NOMO-1 (cell line): ENCODE results near the gene PSMB10.
"Not testable (repeated sequence)": the region's sequence is repeated elsewhere in the genome, so short reads cannot be mapped to it uniquely, and the experiment has no call there.

Source experiments
- DNase-seq, 2 experiments: peaks; one replicate each; lab custom pipeline; 2025; ENCODE audit not compliant: unreplicated experiment in 2 of 2; lab: John Stamatoyannopoulos, UW

Gene PSMB10

DNA sequence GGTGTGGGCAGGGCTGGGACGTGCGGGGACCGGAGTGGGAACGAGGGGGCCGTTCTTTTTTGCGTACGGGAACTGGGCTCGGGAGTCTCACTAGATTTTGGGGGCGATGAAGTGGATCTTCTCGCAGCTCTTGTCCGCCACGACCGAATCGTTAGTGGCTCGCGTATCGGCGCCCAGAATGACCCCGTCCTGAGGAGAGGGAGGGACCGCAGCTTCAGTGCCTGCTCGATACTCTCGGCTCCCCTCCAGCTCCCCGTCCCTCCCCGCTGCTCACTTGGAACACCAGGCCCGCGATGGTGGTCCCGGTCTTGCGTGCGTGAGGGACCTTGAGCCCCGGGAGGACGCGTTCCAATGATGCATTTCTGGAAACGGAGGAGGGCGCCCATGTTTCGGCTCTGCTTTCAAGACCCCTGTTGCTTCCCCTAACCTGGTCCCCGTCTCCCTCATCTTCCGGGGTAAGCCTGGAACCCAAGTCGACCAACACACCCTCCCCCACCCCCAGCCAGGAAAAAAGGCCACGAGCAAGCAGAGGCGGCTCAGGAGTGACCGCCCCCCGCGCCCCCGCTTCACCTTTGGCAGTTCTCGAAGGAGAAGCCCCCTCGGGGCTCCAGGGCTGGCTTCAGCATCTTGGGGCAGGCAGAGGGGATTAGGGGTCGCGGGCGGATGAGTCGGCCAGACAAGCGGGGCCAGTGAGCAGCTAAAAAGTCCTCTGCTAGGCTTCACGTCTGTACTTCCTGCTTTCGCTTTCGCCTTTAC, at the start of gene PSMB10:
TSS of gene PSMB10 (minus strand) at position 727 of the 756 bp plus-strand sequence. CDS start at position 626, 101 bp downstream.
- no peak for DNase-seq

DNA sequence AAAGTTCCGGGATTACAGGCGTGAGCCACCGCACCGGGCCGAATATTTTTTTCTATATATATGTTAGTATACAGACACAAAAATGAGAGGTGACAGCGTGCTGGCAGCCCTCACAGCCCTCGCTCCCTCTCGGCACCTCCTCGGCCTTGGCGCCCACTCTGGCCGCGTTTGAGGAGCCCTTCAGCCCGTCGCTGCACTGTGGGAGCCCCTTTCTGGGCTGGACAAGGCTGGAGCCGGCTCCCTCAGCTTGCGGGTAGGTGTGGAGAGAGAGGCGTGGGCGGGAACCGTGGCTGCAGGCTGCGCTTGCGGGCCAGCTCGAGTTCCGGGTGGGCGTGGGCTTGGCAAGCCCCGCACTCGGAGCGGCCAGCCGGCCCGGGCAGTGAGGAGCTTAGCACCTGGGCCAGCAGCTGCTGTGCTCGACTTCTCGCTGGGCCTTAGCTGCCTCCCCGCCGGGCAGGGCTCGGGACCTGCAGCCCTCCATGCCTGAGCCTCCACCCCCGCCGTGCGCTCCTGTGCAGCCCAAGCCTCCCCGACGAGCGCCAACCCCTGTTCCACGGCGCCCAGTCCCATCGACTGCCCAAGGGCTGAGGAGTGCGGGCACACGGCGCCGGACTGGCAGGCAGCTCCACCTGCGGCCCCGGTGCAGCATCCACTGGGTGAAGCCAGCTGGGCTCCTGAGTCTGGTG, 45.5 kb upstream of the PSMB10 start:
- no peak for DNase-seq

DNA sequence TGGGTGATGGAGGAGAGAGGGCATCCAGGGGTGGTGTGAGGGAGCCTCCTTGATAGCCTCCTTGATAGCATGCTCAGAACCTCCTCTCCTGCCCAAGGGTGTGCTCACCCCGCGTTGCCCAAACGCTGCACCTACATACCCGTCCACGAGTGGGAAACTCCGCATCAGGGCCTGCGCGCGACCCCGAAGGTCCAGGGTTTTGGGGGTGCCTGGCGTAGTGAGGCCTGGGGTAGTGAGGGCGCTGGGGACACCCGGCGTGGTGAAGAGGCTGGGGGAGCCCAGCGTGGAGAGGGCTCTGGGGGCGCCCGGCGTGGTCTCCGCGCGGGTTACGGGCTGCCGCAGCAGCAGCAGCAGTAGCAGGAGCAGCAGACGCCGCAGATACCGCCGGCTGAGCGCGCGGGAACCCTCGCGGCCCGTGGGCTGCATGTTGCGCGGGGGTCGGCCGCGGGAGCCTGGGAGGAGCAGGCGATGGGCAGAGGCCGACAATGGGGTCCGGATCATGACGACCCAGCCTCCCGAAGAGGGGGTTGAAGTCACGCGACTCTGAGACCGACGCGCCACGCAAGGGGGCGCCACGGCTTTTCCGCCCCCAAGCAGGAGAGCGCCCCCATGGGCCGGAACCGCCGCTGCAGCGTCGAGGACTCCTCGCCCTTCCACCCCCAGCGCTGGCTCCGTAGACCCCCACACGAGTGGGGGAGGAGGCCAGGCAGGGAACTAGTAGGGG, 43.5 kb upstream of the PSMB10 start, which contains the start of gene DPEP3:
TSS of gene DPEP3 (minus strand) at position 545 of the 724 bp plus-strand sequence. CDS start at position 426, 119 bp downstream.
- peak; percentile 48 to 59 for DNase-seq

DNA sequence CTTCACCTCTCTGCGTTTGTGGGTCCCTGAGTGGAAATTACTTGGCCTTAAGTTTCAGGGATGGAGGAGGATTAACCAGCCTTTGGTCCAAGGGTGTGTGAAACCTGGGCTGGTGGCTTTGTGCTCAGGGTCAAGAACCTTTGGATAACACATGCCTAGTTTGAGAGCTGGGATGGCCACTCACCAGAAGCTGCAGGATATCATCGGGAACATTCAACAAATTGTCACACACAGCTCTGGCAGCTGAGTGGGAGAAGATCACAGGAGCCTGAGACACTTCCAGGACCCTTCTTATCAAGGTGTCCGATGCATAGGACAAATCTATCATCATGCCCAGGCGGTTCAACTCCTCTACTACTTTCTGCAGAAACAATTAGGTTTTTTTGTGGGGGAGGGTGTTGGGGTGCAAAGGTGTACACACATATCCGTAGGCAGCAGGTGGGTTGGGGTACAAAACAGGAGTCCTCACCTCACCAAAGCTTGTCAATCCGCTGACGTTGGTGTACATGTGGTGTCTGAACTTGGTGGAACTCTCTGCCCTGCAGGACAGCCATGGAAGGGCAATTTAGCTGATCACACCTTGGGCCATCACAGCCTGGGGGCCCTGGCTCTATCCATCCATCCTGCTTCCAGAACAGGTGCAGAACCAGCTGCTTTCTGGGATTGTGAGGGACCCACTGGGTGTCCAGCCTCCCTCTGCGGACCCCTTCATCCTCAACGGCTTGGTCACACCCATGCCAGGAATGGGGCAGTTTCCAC, 41.0 kb upstream of the PSMB10 start:
- DNase-seq, result no peak

DNA sequence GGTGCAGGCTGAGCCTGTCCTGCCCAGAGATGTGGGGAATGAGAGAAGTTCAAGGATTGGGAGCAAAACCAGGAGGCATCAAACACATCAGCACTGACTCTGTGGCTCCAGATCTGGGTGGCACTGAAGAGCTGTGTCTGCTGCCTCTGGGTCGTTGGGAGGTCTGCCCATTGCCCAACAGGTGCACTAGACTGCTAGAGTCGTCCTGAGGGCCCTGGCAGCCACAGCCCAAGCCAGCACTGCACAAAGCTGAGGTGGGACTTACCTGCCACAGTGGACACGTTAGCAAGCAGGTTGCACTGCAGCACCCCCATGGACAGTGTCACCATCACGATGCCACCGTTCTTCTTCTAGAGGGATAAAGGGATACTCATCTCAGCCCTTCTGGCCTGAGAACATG, 40.4 kb upstream of the PSMB10 start:
- no peak for DNase-seq

DNA sequence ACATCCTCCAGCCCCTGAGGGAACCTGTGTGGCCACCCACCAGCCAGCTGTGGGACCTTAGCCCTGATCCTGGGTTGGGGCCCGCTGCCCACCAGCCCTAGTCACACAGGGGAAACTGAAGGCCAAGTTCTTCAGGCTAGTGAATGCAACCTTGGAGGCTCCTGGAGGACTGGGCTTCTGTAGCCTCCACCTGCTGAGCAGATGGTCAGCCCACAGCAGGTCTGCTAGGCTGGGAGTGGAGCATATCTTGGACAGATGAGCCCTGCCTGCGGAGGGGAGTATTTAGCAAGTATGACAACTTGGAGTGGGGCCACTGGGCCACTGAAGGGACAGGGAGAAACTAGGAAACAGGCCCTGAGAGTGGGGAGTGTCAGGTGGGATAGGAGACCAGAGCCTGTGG, 39.6 kb upstream of the PSMB10 start:
- DNase-seq, result no peak

DNA sequence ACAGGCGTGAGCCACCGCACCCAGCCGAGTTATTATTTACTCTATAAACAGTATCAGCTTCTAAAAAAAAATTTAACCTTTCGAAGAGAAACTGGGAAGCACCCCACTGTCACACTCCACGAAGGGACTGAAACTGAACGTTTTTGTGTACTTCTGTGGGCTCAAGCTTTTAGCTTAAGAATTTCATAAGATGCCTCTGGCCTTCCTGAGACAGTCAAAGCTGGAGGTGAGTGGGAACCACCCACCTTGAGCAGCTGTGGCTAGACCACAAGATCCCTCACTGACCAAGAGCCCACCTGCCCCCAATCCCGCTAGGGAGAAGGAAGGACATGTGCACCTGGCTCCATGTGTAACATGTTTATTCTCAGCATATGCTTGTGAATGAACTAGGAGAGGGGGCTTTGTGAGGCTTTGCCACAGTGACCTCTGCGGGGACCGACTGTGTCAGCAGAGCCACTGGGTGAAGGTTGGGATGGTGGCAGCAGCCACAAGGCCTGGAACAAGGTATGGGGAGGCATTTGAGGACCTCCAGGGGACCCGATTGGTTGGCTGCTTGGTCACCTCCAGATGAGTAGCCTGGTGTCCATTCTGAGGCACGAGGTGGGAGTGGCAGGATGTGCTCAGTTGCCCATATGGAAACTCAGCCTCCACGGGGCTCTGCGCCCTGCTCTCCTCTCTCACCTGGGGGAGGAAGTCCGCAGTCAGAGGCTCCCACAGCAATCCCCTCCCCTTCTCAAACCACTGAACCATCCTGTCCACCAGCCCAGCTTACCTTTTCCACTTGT, 38.9 kb upstream of the PSMB10 start:
- no peak for DNase-seq

DNA sequence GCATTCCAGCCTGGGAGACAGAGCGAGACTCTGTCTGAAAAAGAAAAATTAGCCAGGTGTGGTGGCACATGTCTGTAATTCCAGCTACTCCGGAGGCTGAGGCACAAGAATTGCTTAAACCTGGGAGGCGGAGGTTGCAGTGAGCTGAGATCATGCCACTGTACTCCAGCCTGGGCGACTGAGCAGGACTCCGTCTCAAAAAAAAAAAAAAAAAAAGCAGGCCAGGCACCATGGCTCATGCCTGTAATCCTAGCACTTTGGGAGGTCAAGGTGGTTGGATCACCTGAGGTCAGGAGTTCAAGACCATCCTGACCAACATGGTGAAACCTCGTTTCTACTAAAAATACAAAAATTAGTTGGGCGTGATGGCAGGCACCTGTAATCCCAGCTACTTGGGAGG, 35.6 kb upstream of the PSMB10 start:
- not testable (repeated sequence) for DNase-seq

DNA sequence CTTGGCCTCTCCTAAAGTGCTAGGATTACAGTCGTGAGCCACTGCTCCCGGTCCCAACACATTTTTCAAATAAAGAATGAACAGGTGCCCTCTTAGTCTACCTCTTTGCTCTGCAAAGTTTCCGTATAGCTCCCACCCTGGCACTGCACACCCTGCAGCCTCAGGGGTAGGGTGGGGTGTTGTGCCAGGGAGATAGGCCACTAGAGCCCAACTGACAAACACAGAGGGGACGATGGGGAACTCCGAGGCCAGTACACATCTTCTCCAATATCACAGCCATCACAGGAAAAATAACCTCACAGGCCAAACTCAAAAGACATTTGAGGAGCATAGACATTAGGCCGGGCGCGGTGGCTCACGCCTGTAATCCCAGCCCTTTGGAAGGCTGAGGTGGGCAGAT, 34.5 kb upstream of the PSMB10 start:
- DNase-seq, result no peak

DNA sequence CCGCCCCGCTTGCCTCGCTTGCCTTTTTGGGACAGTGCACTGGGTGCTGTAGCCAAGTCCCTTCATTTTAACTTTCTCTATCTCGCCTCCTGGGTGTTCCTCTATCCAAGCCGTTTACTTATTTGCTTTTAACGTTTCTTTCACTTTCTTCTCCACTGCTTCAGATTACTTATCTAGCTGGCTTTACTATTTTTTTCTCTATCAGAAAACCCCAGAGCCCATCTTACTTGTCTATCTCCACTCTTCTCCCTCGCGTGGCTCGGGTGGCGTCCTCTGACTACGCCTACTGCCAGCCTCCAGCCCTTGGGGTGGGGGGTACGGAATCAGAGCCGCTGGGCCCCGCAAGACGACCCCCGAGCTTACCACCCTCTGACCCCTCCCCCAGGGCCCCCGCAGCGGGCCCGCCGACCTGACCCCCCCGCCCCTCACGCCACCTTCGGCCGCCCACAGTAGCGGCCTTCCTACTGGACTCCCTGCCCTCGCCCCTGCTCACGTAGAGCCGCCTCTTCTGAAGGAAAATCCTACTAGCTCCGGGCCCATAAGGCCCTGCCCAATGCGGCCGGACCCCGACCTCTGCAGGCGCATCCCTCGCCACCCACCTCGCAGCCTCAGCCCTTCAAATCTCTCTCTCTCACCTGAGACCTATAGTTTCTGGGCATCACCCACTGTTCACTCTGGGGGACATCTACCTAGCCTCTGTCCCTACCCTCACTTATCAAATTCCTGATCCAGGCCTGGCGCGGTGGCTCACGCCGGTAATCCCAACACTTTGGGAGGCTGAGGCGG, 32.8 kb upstream of the PSMB10 start:
- DNase-seq, result peak in 1 of 2 experiments; percentile 17

DNA sequence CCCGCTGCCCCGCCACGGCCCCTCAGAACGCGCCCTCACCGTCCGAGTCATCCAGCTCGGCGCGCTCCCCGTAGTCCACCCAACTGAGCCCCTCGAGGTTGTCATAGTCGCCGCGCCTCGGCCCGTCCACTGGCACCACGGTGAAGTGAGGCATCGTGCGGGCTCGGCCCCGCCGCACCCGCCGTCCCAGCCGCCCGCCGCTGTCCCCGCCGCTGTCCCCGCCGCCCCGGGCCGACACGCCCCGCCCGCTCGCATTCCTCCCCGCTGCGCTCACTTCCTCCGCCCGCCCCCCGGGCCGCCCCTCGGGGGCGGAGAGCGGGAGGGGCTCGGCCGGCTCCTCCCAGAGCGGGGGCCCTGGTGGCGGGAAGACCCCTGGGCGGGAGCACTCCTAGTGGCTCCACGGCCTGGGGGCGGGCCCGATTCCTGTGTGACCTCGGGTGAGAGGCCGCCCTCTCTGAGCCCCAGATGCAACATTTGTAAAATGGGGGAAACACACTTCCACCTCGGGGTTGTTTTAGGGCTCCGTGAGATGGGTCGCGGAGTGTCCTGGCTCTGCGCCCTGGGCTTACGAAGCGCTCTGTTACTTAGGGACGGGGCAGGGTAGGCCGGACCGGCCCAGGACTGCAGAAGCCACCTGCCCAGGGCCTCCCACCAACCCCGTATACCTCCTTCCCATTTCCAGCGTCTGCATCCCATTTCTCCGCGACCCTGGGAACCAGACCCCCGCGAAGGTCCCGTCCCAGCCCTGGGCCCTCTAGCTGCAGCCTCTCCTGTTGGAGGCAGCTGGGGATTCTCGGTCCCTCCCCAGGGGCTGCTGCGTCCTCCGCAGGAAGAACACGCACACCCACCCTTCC, 32.0 kb upstream of the PSMB10 start, which contains the start of gene SLC12A4:
TSS of gene SLC12A4 (minus strand) at position 238 of the 854 bp plus-strand sequence. CDS start at position 154, 84 bp downstream.
- peak; percentile 75 to 80 for DNase-seq

DNA sequence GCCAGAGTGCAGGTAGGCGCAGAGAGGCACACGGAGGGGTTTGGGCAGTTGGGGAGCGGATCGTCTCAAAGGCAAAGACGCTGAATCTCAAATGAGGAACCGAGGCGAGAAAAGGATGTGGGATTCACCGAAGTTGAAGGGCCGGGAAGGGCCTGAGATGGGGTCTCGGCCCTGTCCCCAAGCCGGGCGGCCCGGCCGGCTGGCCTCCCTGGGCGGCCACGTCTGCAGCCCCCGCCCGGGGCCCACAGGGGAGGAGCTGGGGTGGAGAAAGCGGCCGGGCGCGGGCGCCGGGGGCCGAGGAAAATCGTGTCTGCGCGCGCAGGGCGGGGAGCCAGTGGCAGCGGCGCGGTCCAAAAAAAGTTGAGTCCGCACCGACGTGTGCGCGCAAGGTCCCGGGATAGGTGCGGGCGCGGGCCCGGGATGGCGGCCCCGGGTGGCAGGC, 31.3 kb upstream of the PSMB10 start:
- DNase-seq, result peak; percentile 29 to 35

DNA sequence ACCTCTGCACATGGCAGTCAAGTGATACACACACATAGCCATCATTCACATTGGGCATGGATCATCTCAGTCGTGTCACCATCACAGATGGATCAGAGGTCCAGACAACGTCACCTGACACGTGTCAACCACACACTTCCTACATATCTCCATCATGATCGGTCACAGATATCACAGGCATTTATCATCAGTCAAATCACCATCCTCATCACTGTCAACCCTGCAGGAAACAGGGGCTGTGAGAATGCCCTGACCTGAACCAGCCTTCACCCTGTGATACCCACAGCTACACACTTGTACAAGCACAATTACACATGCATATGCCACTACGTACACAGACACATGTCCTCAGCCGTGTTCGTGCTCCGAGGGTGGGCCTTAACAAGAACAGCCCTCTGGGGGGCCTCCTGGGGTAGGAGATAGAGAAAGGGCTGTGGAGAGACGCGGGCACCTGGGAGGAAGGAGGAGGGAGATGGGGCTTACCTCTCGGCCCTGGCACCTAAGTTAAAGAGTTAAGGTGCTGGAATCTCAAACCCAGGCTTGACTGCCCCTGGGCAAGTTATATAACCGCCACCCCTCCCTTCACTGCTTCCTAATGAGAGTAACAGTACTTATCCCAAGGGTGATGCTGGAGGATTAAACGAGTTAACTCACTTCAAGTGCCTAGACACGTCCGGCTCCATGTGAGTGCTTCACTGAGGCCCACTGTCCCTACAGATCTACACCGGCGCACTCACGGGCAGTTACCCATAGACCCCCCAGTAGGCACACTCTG, 30.7 kb upstream of the PSMB10 start:
- no peak for DNase-seq

DNA sequence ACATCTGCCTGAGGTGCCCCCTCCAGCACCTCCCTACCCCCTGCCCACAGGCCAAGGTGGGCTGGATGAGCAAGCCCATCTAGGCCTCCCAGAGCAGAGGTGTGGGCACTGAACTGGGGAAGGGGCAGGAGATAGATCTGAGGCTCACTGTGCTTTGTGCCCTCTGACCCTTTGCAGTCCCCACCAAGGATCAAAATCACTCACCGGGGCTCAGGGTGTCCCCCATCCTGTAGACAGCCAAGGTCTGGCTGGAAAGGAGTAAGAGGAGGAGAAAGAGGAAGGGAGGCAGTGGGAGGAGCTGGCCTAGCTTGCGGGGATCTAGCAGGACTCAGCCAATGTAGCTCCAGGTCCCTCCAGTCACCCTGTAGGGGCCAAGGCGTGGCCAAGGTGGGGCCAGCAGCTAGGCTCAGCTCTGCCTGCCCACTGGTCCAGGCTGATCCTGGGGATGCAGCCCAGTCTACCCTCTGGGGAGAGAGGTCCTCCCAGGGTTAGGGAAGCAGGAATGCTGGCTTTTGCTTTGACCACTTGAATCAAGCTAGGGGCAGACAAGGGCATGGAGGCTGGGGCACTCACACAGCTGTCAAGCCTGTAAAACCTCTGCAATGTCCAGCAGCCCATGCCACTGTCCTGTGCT, 30.0 kb upstream of the PSMB10 start:
- DNase-seq, result peak in 1 of 2 experiments; percentile 19

DNA sequence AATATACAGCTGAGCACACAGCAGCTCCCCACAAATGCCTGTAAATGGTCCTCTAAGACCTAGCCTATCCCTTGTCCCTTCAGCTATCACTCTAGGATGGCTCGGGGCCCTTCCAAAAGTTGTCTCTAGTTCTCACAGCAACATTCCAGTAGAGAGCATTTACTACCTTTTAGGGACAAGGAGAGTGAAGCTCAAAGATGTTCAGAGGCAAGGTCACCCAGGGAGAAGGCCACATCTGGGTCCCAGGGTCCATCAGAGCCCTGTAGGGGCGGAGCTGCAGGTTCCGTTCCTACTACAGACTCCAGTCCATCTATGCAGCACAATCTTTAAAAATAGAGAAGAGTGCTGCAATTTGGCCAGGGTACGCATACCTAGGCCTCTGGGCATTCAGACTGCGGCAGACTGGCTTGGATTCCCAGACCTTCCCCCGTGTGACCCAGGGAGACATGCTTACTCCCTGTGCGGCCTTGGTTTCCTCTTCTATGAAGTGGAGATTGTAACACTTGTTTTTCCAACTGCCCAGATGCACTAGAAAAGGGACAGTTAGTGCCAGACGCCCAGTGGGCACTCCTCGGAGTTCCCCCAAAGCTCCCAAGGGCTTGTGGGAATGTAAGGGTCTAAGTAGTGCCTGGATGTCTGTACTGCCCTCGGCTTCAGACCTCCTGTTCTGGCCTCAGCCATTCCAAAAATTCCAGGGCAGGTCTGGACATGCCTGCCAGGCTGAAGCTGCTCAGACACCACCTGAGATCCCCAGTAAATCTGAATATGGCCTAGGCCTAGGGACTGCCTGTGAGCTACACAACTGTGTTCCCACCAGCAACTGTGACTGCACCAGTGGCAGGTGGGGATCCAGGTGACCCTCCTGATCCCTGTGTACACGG, 29.3 kb upstream of the PSMB10 start:
- DNase-seq, result no peak
